K562 (cell line): ENCODE data around the gene KAT6B. TPM values are rescaled to one million over a fixed set of nuclear protein-coding genes. Genes with fewer than 3 reads are reported as not detected.

Experiments
- ATAC-seq: fragments of 200-7000 bp; cut with Tn5 transposase; 3 replicates; pipeline ENCODE4 v1.9.1; 2020; ENCODE audit warnings: moderate library complexity
- BruUV-seq: library from RNA; stranded (reverse); fragments of 400-500 nt; replicated peaks from 2 replicates; lab custom pipeline; 2021; lab: Mats Ljungman, UMichigan
- CTCF ChIA-PET: fragments of 300-600 bp; formaldehyde crosslinking; extraction: SDS; loops from one replicate; lab custom pipeline; 2021; ENCODE audit warnings: low intra/inter-chr PET ratio; lab: Yijun Ruan, JAX
- POLR2A ChIA-PET: fragments of 300-600, 350-650 bp; sonication (Branson Sonifier 250); formaldehyde crosslinking; extraction: SDS; loops from one replicate; lab custom pipeline; 2021; ENCODE audit warnings: antibody characterized with exemption, inconsistent platforms; lab: Yijun Ruan, JAX
- DNase-seq, 4 experiments: peaks; one replicate each; pipeline versions ENCODE4 v3.0.0 to v3.0.0-alpha.2; 2011 to 2018; ENCODE audit warnings: low spot score in 3 of 4, mixed read lengths in 3 of 4; ENCODE audit errors: extremely low read depth in 1 of 4
- FAIRE-seq: peaks from 2 replicates; lab custom pipeline; 2011; peaks lifted over from hg19 to GRCh38; lab: Jason Lieb, UNC
- H2AFZ ChIP-seq: 2 replicates; pipeline ENCODE4 v1.6.0; 2011; ENCODE audit warnings: low read depth, low read length, control low read depth, inconsistent platforms
- H3K27ac ChIP-seq: fragments of 200-600 bp; 3 replicates; pipeline ENCODE4 v1.8.0; 2011; ENCODE audit warnings: low read depth, mild to moderate bottlenecking, control low read depth, inconsistent platforms, low read length, moderate library complexity, mixed read lengths; ENCODE audit errors: extremely low read depth
- H3K27me3 ChIP-seq, 2 experiments: fragments of 300-600 bp in 1 of 2; 2 replicates in 1 of 2; 3 replicates in 1 of 2; pipeline versions ENCODE4 v1.6.0 to v1.8.0; 2011; ENCODE audit warnings: inconsistent platforms in 2 of 2, low read length in 2 of 2, mild to moderate bottlenecking in 1 of 2, mixed read lengths in 1 of 2, moderate library complexity in 1 of 2; ENCODE audit not compliant: control insufficient read depth in 2 of 2, insufficient read depth in 2 of 2
- H3K36me3 ChIP-seq: fragments of 300-600 bp; 3 replicates; pipeline ENCODE4 v1.8.0; 2011; ENCODE audit warnings: mild to moderate bottlenecking, low read length, inconsistent platforms; ENCODE audit not compliant: control insufficient read depth, insufficient read depth
- H3K4me1 ChIP-seq, 2 experiments: fragments of 200-600 bp in 1 of 2; replicated peaks in 1 of 2; 2 replicates in 1 of 2; 3 replicates in 1 of 2; pipeline versions ENCODE4 v1.5.1 to v1.8.0; 2011; ENCODE audit warnings: inconsistent platforms in 2 of 2, low read length in 2 of 2, mild to moderate bottlenecking in 1 of 2, mixed read lengths in 1 of 2, moderate library complexity in 1 of 2; ENCODE audit not compliant: control insufficient read depth in 2 of 2, insufficient read depth in 2 of 2
- H3K4me2 ChIP-seq: 2 replicates; pipeline ENCODE4 v1.6.1; 2011; ENCODE audit warnings: low read length, control low read depth, inconsistent platforms, mixed read lengths; ENCODE audit not compliant: insufficient read depth
- H3K4me3 ChIP-seq: fragments of 200-600 bp; sonication (generic), shearing (Covaris generic); 2 replicates; pipeline ENCODE4 v1.5.1; 2016; ENCODE audit warnings: control low read depth, inconsistent platforms
- H3K79me2 ChIP-seq: fragments of 200-600 bp; 3 replicates; pipeline ENCODE4 v1.8.0; 2011; ENCODE audit warnings: low read length, inconsistent platforms; ENCODE audit not compliant: control insufficient read depth, insufficient read depth
- H3K9ac ChIP-seq, 2 experiments: 2 replicates each; pipeline versions ENCODE4 v1.6.0 to v1.6.1; 2011; ENCODE audit warnings: low read depth in 2 of 2, low read length in 2 of 2, control low read depth in 1 of 2, inconsistent platforms in 1 of 2, mild to moderate bottlenecking in 1 of 2, mixed read lengths in 1 of 2; ENCODE audit not compliant: insufficient read depth in 1 of 2
- H3K9me1 ChIP-seq: one replicate; pipeline ENCODE4 v1.6.0; 2011; ENCODE audit warnings: inconsistent platforms, mild to moderate bottlenecking, low read length, moderate library complexity; ENCODE audit not compliant: control insufficient read depth, insufficient read depth
- H3K9me3 ChIP-seq: replicated peaks from 2 replicates; pipeline ENCODE4 v1.5.1; 2011; ENCODE audit warnings: low read depth, low read length, inconsistent platforms; ENCODE audit not compliant: control insufficient read depth, insufficient read depth
- H4K20me1 ChIP-seq: replicated peaks from 2 replicates; pipeline ENCODE4 v1.6.1; 2011; ENCODE audit warnings: low read length, inconsistent platforms, mixed read lengths; ENCODE audit not compliant: control insufficient read depth, insufficient read depth
- E2F3 ChIP-seq: fragments of 250-450 bp; sonication (Bioruptor Pico); IDR thresholded peaks from 2 replicates; pipeline ENCODE4 v1.4.0; 2020; ENCODE audit warnings: mild to moderate bottlenecking
- E4F1 ChIP-seq: fragments of 250-450 bp; sonication (Bioruptor Pico); IDR thresholded peaks from 2 replicates; pipeline ENCODE4 v1.5.0; 2021; ENCODE audit warnings: mild to moderate bottlenecking, borderline replicate concordance
- ETV1 ChIP-seq: fragments of 450-650 bp; conservative IDR thresholded peaks from 2 replicates; pipeline ENCODE4 v1.6.1; 2016; ENCODE audit warnings: missing genetic modification characterization, control low read depth, low read depth, missing compliant biosample characterization
- FOXA3 ChIP-seq, 2 experiments: fragments of 450-650 bp in 1 of 2; sonication (generic) in 1 of 2; formaldehyde crosslinking; IDR thresholded peaks in 1 of 2; conservative IDR thresholded peaks in 1 of 2; 2 replicates each; pipeline versions ENCODE4 v1.4.0 to v1.8.0; 2020 to 2022; ENCODE audit warnings: mild to moderate bottlenecking in 2 of 2, missing genetic modification reagents in 1 of 2
- GATAD2B ChIP-seq: fragments of 450-650 bp; IDR thresholded peaks from 2 replicates; pipeline ENCODE4 v1.6.1; 2017; ENCODE audit warnings: mild to moderate bottlenecking, borderline replicate concordance
- OTX1 ChIP-seq: fragments of 450-650 bp; formaldehyde crosslinking; IDR thresholded peaks from 2 replicates; pipeline ENCODE4 v1.4.0; 2022; ENCODE audit warnings: mild to moderate bottlenecking
- PPARD ChIP-seq: fragments of 250-450 bp; sonication (Bioruptor Pico); IDR thresholded peaks from 2 replicates; pipeline ENCODE4 v1.8.0; 2022; ENCODE audit warnings: inconsistent platforms, mild to moderate bottlenecking, moderate library complexity
- THRAP3 ChIP-seq: fragments of 450-650 bp; IDR thresholded peaks from 2 replicates; pipeline ENCODE4 v1.6.1; 2016; ENCODE audit warnings: mild to moderate bottlenecking, inconsistent platforms, borderline replicate concordance
- USF1 ChIP-seq: sonication (generic); formaldehyde crosslinking; IDR thresholded peaks from 2 replicates; pipeline ENCODE4 v1.9.0; 2022; ENCODE audit warnings: mild to moderate bottlenecking, missing genetic modification reagents
- VEZF1 ChIP-seq: fragments of 200-800 bp; sonication (Bioruptor generic); IDR thresholded peaks from 2 replicates; pipeline ENCODE4 v1.6.1; 2017; ENCODE audit warnings: missing genetic modification characterization, missing compliant biosample characterization
- ZNF3 ChIP-seq: fragments of 250-450 bp; sonication (Bioruptor Pico); IDR thresholded peaks from 2 replicates; pipeline ENCODE4 v1.5.0; 2021; ENCODE audit warnings: mild to moderate bottlenecking, moderate library complexity
- ZNF395 ChIP-seq: fragments of 200-800 bp; sonication (Bioruptor generic); IDR thresholded peaks from 2 replicates; pipeline ENCODE4 v1.6.1; 2017; ENCODE audit warnings: missing genetic modification characterization, missing compliant biosample characterization
- WGBS: fragments of 100-300 bp; shearing (Covaris generic); methylation state at CpG from one replicate; pipeline ENCODE4 v1.1.6; 2016; ENCODE audit warnings: low coverage, mixed read lengths; ENCODE audit not compliant: insufficient coverage; ENCODE audit errors: missing lambda C conversion rate; 5-methylcytosine and 5-hydroxymethylcytosine counted together
- in situ Hi-C: fragments of 300-500 bp; cut with MboI; formaldehyde crosslinking; loops from 4 replicates; pipeline ENCODE4 v1.15.0; 2018; ENCODE audit warnings: inconsistent platforms, mixed read lengths
- intact Hi-C: fragments of 100-400 bp; cut with micrococcal nuclease; formaldehyde crosslinking; loops from 2 replicates; pipeline ENCODE4 v1.14.2; 2022
- polyA plus RNA-seq, 8 experiments: library from polyadenylated mRNA; depleted of rRNA in 4 of 8; stranded (reverse) in 5 of 8; unstranded in 3 of 8; fragments of >200 nt; fragmentation: Nextera tagmentation in 2 of 8; fragmentation: Illumina TruSeq in 1 of 8; extraction: Ambion mirVana in 2 of 8; extraction: Trizol in 1 of 8; gene quantifications; 2 replicates each; pipeline versions ENCODE4 v1.2.1 to v1.2.3, GENCODE V29; 2011 to 2014; ENCODE audit warnings: inconsistent platforms in 1 of 8, missing spikeins in 1 of 8
- total RNA-seq, 7 experiments: library from RNA; depleted of rRNA in 6 of 7; stranded (reverse); fragments of >200 nt in 6 of 7; fragmentation: Illumina TruSeq in 2 of 7; extraction: Trizol in 2 of 7; gene quantifications; 2 replicates each; pipeline versions ENCODE4 v1.2.1 to v1.2.3, GENCODE V29; 2011 to 2021; ENCODE audit warnings: low replicate concordance in 1 of 7

Gene KAT6B
- total and polyA plus RNA-seq, 9 of the 15 experiments (the other 6 are each of a cell fraction or from before 2014, with no cell fraction given) = 1.4 to 9.2 (median 6.8) TPM

- TF ChIP-seq E4F1 (CRISPR knock-in tag) = no peak
- no peak for TF ChIP-seq ETV1
- TF ChIP-seq E2F3 = no peak
Observed at GRCh38 chr10:75018251-75018650, 191.9 kb downstream of the KAT6B start (continued).

GRCh38 chr10:75018686-75019307 lies 192.4 kb downstream of the KAT6B start:
- DNase-seq (no peak), FAIRE-seq (no peak), ATAC-seq (no peak)
- BruUV-seq = no TSS peak
- intact Hi-C loops (loop anchor here (1.0 to 10.0 kb wide), 2 partner anchors 194 to 752 kb away; partner anchors contain the start of gene KAT6B), in situ Hi-C loops (no loop called here)
- Histone ChIP-seq H3K27ac (no peak overlapping the region), H3K4me1 (no peaks in the 10 kb centered on the region), H3K27me3 (no peaks in the 10 kb centered on the region), H3K4me3 (no peak overlapping the region), H3K36me3 (peaks cover 9% of the 10 kb centered on the region), H3K79me2 (no peaks in the 10 kb centered on the region), H3K9me1 (no peaks in the 10 kb centered on the region), H3K4me2 (no peak overlapping the region), H4K20me1 (no peaks in the 10 kb centered on the region), H3K9me3 (no peaks in the 10 kb centered on the region), H2AFZ (no peak overlapping the region), H3K9ac (no peak overlapping the region)
- ChIA-PET POLR2A (no interaction called here), CTCF (interaction anchor here (0.5 to 4.9 kb wide), 7 partner anchors 11 to 780 kb away, joined by 3 to 68 read pairs (median 4); no protein-coding TSS in a partner anchor)
- WGBS = 31% methylated on average over 8 of the region's 8 CpGs
- TF ChIP-seq VEZF1 (CRISPR knock-in tag) (no peak), GATAD2B (no peak), PPARD (CRISPR knock-in tag) (no peak), ZNF3 (no peak), OTX1 (CRISPR knock-in tag) (no peak), THRAP3 (no peak), USF1 (CRISPR knock-in tag) (no peak), FOXA3 (CRISPR knock-in tag; conservative IDR thresholded peaks at IDR 0.05 in 1 of 2, IDR thresholded peaks at IDR 0.05 in 1 of 2) (no peak), ZNF395 (CRISPR knock-in tag) (no peak)
